ENCODE results near the gene AP2A2.

AP2A2 gene

DNA sequence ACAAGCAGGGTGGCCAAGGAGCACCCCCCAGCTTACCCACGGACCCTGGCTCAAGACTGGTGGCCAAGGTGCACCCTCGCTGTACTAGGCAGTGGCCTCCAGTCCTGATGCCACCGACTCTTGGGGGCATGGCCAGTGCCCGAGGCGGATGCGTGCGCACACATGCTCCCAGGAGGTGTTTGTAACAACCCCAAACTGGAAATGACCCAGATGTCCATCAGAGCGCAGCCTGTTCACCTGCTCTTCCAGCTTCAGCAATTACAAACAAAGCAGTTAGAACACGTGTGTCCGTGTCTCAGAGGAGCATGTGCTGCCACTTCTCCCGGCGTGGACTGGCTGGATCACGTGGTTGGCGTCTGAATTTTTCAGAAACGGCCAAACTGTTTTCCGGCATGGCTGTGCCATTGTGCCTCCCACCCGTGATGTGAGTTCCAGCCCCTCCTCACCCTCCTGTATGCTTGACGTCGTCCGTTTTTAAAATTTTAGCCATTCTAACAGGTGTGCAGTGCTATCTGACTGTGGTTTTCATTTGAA, 118.0 kb downstream of the AP2A2 start:
- Histone ChIP-seq H3K4me3 (no peak overlapping the region), H3K27ac (no peak overlapping the region)

DNA sequence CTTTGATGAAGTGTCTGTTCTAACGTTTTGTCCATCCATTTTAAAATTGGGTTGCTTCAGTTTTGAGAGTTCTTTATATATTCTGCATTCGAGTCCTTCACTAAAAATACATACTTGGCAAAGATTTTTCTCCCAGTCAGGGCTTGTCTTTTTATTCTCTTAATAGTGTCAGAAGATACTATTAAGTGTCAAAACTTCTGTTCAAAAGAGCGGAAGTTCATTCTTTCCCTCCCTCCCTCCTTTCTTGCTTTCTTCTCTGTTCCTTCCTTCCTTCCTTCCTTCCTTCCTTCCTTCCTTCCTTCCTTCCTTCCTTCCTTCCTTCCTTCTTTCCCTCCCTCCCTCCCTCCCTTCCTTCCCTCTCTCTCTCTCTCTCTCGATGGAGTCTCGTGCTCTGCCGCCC, 118.5 kb downstream of the AP2A2 start:
- no peak overlapping the region for H3K4me3 ChIP-seq
- H3K27ac ChIP-seq = no peak overlapping the region

DNA sequence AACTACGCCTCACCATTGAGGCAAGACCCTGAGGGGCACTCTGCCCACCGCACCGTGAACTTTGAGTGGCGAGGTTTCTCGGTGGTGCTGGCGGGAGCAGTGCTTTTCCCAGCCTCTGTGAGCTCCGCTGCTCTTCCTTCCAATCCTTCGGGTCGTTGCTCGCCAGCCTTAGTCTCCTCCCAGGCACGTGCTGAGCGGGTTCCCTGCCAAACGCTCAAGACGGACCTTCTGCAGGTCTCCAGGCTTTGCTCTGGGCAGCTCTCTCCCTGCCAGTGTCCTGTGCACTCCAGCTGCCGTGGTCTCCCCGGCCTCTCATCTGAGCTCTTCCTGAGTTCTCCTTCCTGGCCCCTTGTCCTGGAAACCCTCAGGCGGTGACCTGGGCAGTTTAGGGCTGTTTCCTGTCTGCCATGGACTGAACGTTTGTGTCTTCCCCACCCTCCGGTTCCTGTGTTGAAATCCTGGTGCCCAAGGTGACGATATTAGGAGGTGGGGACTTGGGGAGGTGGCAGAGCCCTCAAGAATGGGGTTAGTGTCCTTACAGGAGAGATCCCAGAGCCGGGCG, 122.0 kb downstream of the AP2A2 start:
- no peak overlapping the region for H3K27ac ChIP-seq
- no peak overlapping the region for H3K4me3 ChIP-seq

DNA sequence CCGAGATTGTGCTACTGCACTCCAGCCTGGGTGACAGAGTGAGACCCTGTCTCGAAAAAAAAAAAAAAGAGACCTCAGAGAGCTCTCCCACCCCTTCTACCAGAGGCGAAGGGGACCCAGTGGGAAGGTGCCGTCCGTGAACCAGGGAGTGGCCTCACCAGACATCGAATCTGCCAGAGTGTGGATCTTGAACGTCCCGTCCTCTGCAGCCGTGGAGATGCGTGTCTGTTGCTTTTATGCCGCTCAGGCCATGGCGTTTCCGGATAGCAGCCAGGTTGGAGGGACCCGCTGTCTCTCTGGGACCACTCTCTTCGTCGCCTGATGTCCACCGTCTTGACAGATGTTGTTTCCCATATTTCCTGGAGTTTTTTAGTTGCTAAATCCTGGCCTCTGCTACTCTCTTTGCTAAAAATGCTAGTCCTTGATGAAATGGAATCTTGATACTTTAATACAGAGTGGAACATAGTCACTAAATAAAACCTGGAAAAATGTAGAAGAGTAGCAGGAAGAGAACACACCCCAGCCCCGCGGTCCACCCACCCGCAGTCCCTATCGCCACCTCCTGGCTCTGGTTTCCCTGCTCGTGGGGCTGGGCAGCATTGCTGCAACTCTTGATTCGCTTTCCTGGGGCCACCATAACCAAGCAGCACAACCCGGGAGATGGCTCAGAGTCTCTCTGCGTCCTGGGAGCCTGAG, 122.9 kb downstream of the AP2A2 start:
- no peak overlapping the region for H3K27ac ChIP-seq
- H3K4me3 ChIP-seq = no peak overlapping the region

DNA sequence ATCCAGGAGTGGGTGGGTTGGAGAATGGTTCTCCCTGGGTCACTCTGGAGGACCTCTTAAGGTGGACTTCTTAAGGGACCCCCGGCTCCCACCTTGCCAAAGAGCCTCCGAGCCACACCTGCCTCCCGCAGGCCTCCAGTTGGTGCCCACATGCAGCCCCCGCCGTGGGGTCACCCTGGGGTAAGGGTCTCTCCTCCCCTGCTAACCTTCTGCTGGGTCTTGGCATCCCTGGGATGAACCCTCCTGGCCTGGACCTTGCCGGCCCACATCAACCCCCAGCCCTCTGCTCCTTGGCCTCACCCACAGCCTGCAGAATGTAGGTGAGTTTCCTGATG, 123.4 kb downstream of the AP2A2 start:
- Histone ChIP-seq H3K27ac (no peak overlapping the region), H3K4me3 (no peak overlapping the region)

DNA sequence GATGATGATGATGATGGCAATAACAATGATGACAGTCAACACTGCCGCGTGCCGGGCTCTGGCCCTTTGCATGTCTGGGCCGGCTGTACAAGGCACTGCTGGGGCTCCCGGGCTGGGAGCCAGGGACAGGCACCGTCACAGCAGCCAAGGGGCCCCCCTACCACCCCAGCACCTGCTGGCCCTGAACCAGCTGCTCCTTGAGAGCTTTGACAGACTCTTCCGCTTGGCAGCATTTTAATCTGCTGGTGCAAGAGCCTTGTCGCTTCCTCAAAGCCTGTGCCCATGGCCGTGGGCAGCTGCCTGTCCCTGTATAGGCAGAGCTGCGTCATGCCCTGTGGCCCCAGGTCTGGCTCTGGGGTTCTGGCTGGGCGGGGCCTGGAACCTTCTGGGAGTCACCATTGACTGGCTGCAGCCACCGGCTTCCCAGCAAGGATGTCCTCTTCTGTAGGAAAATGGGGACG, 123.8 kb downstream of the AP2A2 start:
- no peak overlapping the region for H3K4me3 ChIP-seq
- H3K27ac ChIP-seq = no peak overlapping the region

DNA sequence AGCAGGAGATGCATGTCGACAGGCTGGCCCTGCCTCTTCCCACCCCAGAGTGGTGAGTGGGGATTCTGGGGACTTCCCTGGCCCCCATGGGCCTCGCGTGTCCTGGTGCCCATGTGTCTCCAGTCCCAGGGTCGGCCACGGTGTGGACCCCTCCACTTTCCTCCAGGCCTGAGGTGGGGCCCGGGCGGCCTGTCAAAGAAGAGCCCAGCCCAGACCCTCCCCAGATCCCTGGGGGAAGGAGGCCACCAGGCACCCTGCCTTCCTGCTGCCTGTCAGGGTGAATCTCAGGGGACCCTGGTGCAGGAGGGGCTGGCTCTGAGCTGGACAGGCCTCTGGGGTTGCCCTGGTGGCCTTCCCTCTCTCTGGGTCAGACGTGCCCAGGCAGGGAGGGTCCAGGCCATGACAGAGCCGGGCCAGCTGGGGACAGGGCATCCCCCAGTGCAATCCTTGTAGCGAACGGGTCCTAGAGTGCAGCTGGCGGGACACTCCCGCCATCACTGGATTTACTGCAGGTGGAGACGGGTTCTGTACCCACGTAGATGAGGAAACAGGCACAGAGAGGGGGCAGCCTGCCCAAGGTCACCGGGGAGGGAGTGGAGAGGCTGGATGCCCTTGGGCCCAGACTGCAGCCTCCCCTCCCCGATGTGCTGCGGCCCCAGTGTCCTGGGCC, 124.4 kb downstream of the AP2A2 start:
- no peak overlapping the region for H3K27ac ChIP-seq
- no peak overlapping the region for H3K4me3 ChIP-seq

DNA sequence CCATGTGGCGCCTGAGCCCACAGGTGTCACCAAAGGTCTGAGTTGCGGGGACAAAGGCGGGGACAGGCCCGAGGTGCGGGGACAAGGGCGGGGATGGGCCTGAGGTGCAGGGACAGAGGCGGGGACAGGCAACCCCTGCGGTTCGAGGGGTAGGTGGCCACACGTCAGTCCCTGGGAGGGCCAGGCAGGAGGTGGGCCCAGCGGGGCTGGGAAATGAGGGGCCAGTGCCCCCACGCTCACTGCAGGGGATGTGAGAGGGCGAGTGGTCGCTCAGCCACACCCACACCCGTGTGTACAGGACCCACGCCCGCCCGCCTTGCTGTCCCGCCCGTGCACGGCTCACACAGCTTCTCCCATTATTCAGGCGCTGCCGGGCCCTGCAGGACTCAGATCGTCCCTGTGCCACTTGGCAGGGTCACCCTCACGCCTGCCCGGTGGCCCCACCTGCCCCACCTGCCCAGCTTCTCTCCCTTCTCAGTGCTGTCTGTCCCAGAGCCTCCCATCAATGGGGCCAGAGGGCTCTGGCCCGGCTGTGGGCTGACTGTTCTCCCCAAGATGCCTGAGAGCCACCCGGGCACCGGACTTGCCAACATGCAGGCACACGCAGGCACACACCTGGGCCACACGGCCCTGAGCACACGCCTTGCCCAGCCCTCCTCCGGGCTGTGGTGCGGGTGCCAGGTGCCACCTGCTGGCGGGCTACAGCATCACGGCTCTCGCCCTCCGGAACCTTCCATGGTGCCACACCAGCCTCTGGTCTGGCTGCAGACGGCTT, 125.1 kb downstream of the AP2A2 start:
- H3K4me3 ChIP-seq = no peak overlapping the region
- H3K27ac ChIP-seq = no peak overlapping the region

DNA sequence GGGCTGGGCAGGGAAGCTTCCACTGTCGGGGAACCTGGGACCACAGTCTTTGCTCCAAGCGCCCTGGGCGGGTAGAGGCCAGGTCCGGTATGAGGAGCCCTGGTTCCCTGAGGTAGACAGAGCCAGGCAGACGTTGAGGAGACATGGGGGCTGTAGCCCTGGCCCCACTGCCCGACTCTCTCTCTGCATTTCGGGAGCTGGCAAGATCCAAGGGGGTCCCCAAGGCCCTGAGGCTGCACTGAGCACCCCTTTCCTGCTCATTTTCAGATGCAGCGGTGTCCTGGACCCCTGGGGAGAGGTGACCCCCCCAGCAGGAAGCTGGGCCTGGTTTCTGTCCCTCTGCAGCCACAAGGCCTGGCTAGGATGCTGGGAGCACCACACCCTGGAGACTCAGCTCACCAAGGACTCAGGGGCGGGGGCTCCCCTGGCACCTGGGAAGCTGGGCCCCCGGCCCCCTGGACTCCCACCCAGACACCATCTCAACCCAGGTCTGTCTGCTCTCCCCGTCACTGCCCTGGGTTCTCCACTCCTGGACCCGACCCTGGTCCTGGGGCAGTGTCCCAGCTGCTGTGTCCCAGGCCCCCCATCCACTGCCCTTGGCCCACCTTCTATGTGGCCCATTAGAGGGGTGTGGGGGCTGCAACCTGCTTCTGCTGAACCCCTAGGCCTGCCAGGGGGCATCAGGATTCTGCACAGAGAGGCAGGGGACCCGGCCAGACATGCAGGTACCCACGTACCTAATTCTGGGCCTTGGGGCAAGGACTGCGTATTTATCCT, 125.9 kb downstream of the AP2A2 start:
- H3K27ac ChIP-seq = no peak overlapping the region

DNA sequence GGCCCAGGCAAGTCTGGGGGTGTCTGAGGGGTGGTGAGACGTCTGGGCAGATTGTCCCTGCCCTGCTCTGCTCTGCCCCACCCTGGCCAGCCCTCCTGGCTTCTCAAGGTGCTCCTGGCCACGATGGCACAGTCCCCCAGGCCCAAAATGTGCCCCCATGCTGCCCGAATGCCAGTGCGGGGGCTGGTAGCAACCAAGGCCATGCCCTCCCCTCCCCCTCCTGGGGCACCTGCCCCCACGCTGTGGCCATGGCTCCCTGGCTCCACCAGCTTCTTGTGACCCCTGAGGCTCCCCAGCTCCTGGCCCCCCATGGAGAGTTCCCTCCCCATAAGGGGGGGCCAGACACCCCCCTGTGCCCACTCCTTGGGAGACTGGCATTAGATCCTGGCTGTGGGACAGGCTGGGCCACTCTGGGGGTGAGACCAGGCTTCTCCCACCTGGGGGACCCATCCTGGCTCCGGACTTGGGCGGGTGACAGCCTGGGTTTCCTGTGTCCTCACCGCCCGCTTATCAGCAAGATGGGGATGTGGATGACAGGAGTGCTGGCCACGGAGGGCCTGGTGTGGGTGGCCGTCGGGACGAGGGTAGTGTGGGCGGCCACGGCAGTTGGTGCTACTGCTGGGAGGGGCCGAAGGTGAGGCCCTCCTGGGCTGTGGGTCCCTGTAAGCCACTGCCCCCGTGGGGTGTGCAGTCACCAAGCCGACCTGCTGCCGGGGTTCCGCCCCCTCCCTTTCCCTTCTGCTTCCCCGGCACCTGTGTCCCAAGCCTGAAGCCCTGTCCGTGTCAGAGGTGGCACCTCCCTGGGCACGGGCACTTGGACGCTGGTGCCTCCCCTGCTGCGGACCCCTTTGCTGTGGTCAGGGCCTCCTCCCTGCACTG, 126.7 kb downstream of the AP2A2 start:
- Histone ChIP-seq H3K27ac (no peak overlapping the region), H3K4me3 (no peak overlapping the region)

More for the DNA sequence above, 125.9 kb downstream of the AP2A2 start:
- H3K4me3 ChIP-seq = no peak overlapping the region

DNA sequence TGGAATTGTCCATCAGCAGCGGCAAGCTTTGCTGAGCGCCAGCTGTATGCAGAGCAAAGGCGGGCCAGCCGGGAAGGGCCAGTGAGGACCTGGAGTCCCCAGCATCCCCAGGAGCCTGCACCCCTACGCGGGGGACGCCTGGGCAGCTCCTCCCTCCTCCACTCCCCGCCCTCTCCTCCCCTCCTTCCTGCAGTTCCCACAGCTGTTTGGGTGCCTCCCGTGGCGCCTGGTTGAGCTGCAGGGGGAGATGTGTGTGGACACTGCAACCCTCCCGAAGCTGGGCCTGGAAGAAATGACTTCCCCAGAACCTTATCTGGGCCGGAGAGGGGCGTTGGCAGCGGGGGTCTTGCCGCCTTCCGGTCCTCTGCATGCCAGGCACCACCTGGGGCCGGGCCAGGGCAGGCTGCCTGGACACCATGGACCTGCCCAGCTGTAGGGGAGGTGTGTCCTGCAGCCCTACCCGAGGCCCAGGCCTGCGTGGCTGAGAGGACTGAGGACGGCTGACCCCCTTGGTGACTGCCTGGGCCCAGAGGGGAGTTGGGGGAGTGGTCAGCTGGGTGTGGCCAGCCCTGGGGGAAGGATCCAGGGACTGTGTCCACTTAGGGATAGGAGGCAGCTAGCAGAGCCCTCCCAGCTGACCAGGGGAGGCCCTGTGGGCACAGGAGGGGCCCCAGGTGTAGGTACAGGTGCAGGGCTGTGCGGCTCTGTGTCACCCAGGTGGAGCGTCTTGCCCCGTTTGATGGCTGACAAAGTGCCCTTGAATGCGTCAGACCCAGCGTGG, 127.6 kb downstream of the AP2A2 start:
- H3K4me3 ChIP-seq = no peak overlapping the region
- no peak overlapping the region for H3K27ac ChIP-seq

DNA sequence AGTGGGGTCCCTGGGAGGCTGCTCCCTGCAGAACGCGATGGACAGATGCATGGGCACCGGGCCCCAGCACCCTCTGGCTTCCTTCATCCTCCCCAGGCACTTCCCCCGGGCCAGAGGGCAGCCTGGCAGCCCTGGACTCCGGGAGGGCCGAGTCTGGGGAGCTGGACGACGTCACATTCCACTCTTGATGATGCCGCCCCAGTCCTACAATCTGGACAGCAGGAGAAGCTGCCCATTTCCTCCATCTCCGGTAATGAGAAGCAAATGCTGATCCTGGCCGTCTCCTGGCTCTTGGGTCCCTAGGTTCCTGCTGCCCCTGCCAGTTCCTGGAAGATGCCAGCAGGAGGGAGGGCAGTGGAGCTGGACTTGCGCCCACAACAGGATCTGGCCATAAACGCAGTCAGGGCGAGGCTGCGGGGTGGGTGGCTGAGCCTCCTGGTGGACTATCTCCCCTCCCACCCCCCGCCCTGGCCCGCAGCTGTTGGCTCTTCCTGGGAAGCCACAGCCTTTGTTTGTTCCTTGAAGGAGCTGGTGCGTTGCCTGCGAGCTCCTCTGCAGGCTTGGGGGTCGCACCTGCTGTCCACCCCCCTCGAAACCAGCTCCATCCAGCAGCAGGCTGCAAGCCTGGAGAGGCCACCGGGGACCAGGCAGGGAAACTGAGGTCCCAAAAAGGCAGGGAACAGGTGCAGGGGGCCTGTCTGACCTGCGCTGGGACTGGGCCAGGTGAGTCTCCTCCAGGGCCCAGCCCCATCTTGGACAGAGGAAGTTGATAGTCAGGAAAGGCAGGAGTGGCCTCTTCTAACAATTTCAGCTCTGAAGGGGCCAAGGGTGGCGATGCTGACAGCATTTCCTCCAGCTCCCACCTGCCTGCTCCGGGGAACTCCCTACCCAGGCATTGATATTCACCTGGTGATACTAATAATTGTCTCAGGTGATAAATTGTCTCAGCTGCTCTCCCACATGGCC, 128.8 kb downstream of the AP2A2 start:
- Histone ChIP-seq H3K4me3 (no peak overlapping the region), H3K27ac (no peak overlapping the region)

DNA sequence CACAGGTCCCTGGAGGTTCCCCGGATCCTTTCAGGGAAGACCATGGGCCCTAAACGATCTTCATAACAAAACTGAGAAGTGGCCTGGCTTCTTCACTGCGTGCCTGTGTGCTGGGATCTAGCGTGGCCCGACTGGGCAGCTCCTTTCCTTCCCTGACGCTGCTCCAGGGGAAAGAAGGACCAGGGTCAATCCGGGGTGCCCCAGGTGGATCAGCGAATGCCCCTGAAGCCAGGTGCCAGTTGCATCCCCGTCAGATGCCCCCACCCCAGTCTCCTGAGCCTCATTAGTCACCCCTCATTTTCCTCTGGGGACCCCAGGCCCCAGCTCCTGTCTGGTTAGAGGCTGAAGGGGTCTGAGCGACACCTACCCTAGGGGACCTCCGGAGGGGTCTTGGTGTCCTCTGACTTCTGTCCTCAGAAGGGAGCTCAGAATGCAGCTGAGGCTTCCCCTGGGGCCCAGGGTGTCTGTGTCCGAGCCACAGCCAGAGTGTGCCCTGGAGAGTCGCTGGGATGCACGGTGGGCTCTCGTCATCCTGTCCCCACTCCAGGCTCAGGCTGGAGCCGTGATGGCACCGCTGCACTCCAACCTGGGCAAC, 129.5 kb downstream of the AP2A2 start:
- Histone ChIP-seq H3K4me3 (no peak overlapping the region), H3K27ac (no peak overlapping the region)

DNA sequence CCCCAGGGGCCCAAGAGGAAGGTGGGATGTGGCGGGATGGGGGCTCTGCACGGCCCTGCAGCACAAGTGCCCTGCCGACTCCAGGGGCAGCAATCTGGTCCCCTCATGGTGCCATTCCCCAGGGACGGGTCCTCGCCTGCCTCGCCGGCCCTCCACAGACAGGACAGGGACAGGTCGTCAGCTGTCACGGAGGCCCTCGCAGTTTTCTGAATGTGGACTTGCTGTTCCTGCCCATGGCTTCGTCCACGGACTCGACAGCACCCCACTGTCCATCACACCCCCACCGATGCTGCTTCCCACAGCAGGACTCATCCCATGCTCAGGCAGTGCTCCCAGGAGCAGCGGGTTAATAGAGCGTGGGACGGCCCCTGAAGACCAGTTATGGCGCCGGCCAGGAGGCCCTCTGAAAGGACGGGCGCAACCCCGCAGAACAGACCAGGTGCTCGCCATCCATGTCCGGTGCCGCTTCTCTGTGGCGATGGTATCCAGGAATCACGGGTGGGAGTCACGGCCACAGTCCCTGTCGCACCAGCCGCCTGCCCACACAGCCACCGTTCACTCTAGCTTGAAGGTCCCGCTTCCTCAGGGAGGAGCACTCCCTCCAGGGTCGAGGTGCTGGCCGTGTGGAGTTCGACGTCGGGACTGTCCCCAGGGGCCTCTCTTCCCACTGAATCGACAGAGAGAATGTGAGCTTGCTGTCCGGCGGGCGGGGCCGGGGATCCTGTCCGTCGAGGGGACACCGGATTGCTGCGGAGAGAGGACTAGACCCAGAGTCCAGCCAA, 130.5 kb downstream of the AP2A2 start:
- no peak overlapping the region for H3K27ac ChIP-seq
- no peak overlapping the region for H3K4me3 ChIP-seq

DNA sequence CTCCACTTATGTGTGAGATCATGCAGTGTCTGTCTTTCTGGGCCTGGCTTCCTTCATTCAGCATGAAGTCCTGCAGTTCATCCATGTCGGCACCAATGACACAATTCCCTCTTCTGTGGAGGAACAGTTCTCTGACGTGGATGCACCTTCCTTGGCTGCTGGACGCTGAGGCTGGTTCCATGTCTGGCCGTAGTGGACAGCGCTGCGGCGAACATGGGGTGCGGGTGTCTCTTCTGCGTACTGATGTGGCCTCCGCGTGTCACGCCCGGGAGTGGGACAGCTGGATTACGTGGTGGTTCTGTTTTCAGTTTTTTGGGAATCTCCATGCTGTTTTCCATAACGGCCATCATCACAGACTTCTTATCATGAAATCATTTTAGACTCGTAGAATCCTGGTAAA, 132.1 kb downstream of the AP2A2 start:
- Histone ChIP-seq H3K4me3 (no peak overlapping the region), H3K27ac (no peak overlapping the region)

DNA sequence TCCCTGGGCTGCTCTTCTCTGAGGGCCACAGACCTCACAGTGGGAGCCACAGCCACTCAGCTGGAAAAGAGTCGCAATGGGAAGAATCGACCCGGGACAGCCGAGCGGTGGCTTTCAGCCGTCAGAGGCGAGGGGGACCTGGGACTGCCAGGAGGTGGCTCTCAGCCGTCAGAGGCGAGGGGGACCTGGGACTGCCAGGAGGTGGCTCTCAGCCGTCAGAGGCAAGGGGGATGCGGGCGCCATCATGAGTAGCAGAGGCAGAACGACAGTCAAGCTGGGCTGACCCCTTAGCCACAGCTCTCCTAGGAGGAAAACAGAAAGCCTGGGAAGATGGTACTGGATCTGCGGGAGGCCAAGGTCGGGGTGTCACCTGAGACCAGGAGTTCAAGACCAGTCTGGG, 134.1 kb downstream of the AP2A2 start:
- Histone ChIP-seq H3K4me3 (no peak overlapping the region), H3K27ac (no peak overlapping the region)
